OCI-LY1 (cell line): ENCODE data around the gene PMVK.

ENCODE experiments used
- H2AFZ ChIP-seq: fragments of 200-600 bp; sonication (generic), shearing (Covaris generic); 2 replicates; pipeline ENCODE4 v1.6.0; 2014; ENCODE audit warnings: antibody characterized with exemption, mild to moderate bottlenecking, low read length
- H3F3A ChIP-seq: fragments of 200-600 bp; sonication (generic), shearing (Covaris generic); 2 replicates; pipeline ENCODE4 v1.6.0; 2014; ENCODE audit warnings: mild to moderate bottlenecking, antibody characterized with exemption, low read length, moderate library complexity; ENCODE audit not compliant: insufficient read depth
- H3K27ac ChIP-seq: fragments of 200-600 bp; sonication (generic); 2 replicates; pipeline ENCODE4 v1.5.1; 2014; ENCODE audit warnings: low read length, mixed run types, mild to moderate bottlenecking, low read depth; ENCODE audit not compliant: poor library complexity, severe bottlenecking
- H3K27me3 ChIP-seq: fragments of 200-600 bp; sonication (generic); 2 replicates; pipeline ENCODE4 v1.6.0; 2014; ENCODE audit warnings: antibody characterized with exemption, mild to moderate bottlenecking, low read length, moderate library complexity; ENCODE audit not compliant: insufficient read depth
- H3K36me3 ChIP-seq: fragments of 200-600 bp; sonication (generic); 2 replicates; pipeline ENCODE4 v1.6.1; 2014; ENCODE audit warnings: mild to moderate bottlenecking, antibody characterized with exemption, low read length, moderate library complexity, mixed read lengths; ENCODE audit not compliant: insufficient read depth
- H3K4me1 ChIP-seq: fragments of 200-600 bp; sonication (generic); 2 replicates; pipeline ENCODE4 v1.5.1; 2014; ENCODE audit warnings: mild to moderate bottlenecking, low read length, moderate library complexity; ENCODE audit not compliant: insufficient read depth, severe bottlenecking
- H3K4me2 ChIP-seq: fragments of 200-600 bp; sonication (generic), shearing (Covaris generic); 2 replicates; pipeline ENCODE4 v1.6.1; 2014; ENCODE audit warnings: low read length
- H3K4me3 ChIP-seq: fragments of 200-600 bp; sonication (generic); 2 replicates; pipeline ENCODE4 v1.5.1; 2014; ENCODE audit warnings: low read length, low read depth, mild to moderate bottlenecking, mixed read lengths; ENCODE audit not compliant: poor library complexity, severe bottlenecking
- H3K79me2 ChIP-seq: fragments of 200-600 bp; shearing (Covaris generic); 2 replicates; pipeline ENCODE4 v1.6.1; 2016; ENCODE audit warnings: mixed run types, low read length, mixed read lengths; ENCODE audit not compliant: insufficient read depth
- H3K9ac ChIP-seq: fragments of 200-600 bp; sonication (generic), shearing (Covaris generic); 2 replicates; pipeline ENCODE4 v1.6.1; 2014; ENCODE audit warnings: mild to moderate bottlenecking, low read length, mixed read lengths
- H3K9me2 ChIP-seq: fragments of 200-600 bp; sonication (generic), shearing (Covaris generic); 2 replicates; pipeline ENCODE4 v1.6.1; 2014; ENCODE audit warnings: low read depth, mild to moderate bottlenecking, low read length, mixed read lengths
- H3K9me3 ChIP-seq: fragments of 200-600 bp; shearing (Covaris generic); 2 replicates; pipeline ENCODE4 v1.6.1; 2014; ENCODE audit warnings: low read length, mixed read lengths
- H4K20me1 ChIP-seq: fragments of 200-600 bp; sonication (generic), shearing (Covaris generic); 2 replicates; pipeline ENCODE4 v1.6.0; 2016; ENCODE audit warnings: mild to moderate bottlenecking, low read length; ENCODE audit not compliant: insufficient read depth
- EZH2 ChIP-seq: fragments of 200-600 bp; sonication (generic), shearing (Covaris generic); IDR thresholded peaks from 2 replicates; pipeline ENCODE4 v1.8.0; 2017; ENCODE audit warnings: borderline replicate concordance, mixed run types, mild to moderate bottlenecking, antibody characterized with exemption, low read length, moderate library complexity, mixed read lengths
- TF ChIP-seq, protein P1 (sequence below): fragments of 200-600 bp; sonication (generic), shearing (Covaris generic); IDR thresholded peaks from 2 replicates; pipeline ENCODE4 v1.5.1; 2017; ENCODE audit warnings: mild to moderate bottlenecking, antibody characterized with exemption, low read length, moderate library complexity, mixed read lengths

The PMVK gene

DNA sequence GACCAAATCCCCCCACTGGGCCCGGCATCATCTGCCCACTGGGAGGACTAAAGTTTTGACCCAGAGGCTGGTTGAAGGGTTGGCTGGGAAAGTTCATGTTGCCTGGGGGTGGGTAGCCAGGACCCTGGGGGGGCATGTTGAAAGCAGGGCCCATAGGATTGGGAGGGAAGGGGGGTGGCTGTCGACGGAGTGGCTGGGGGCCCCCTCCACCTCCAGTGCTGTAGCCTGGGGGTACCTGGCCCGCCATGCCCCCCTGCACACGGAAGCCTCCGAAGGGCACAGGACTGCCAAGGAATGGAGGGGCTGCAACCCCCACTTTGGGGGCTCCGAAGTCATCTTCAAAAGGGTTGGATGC, 22.9 kb upstream of the PMVK start:
- peaks cover 28% of the 10 kb centered on the region for H3K36me3 ChIP-seq
- peaks cover 54% of the 10 kb centered on the region for H3K4me1 ChIP-seq
- H3K4me3 ChIP-seq = no peak overlapping the region
- no peaks in the 10 kb centered on the region for H3K27me3 ChIP-seq
- no peaks in the 10 kb centered on the region for H4K20me1 ChIP-seq
- no peak overlapping the region for H2AFZ ChIP-seq
- H3K9me3 ChIP-seq = no peaks in the 10 kb centered on the region
- no peak overlapping the region for H3K4me2 ChIP-seq
- H3F3A ChIP-seq = no peaks in the 10 kb centered on the region
- H3K9me2 ChIP-seq = no peaks in the 10 kb centered on the region
- H3K79me2 ChIP-seq = peaks cover 5% of the 10 kb centered on the region; the same call in 1 of the 2 replicates
- TF ChIP-seq, protein P1, sequence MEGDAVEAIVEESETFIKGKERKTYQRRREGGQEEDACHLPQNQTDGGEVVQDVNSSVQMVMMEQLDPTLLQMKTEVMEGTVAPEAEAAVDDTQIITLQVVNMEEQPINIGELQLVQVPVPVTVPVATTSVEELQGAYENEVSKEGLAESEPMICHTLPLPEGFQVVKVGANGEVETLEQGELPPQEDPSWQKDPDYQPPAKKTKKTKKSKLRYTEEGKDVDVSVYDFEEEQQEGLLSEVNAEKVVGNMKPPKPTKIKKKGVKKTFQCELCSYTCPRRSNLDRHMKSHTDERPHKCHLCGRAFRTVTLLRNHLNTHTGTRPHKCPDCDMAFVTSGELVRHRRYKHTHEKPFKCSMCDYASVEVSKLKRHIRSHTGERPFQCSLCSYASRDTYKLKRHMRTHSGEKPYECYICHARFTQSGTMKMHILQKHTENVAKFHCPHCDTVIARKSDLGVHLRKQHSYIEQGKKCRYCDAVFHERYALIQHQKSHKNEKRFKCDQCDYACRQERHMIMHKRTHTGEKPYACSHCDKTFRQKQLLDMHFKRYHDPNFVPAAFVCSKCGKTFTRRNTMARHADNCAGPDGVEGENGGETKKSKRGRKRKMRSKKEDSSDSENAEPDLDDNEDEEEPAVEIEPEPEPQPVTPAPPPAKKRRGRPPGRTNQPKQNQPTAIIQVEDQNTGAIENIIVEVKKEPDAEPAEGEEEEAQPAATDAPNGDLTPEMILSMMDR = no peak
- no peak for TF ChIP-seq EZH2
- no peak overlapping the region for H3K9ac ChIP-seq
- H3K27ac ChIP-seq = no peak overlapping the region

DNA sequence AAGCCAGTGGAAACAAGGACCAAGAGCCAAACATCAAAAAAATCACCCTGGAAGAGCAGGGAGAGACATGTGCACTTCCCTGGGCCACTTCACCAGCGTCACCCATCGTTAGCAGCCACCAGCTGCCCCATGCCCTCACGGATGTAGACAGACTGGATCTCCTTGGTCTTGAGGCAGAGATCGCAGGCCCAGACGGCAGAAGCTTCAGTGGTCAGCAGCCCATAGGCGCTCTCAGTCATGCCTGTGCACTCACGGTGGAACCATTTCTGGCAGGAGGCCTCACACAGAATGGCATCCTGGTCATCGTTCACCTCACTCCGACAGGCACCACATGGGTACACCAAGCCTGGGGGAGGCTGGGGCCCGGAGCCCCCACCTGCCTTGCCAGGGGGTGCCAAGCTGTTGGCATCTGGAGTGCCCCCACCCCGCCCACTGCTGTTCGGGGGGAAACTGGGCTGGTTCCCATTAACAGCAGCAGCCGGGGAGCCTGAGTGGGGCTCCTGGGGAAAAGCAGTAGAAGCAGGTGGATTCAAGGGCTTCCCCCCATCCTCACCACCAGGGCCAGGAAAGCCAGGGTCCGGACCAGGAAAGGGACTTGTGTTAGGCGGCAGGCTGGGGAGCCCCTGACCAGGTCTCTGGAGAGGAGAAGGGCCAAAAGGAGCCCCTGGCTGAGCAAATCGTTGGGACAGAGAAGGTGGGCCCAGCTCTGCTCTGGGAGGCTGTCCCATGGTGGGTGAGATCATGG, 22.3 kb upstream of the PMVK start:
- no peak overlapping the region for H3K4me2 ChIP-seq
- H3K79me2 ChIP-seq = peaks cover 5% of the 10 kb centered on the region; the same call in 1 of the 2 replicates
- H3K4me3 ChIP-seq = no peak overlapping the region
- TF ChIP-seq EZH2 = no peak
- TF ChIP-seq, protein P1 = no peak
- H3K9me3 ChIP-seq = no peaks in the 10 kb centered on the region
- no peaks in the 10 kb centered on the region for H4K20me1 ChIP-seq
- H3K27ac ChIP-seq = no peak overlapping the region
- no peaks in the 10 kb centered on the region for H3F3A ChIP-seq
- no peaks in the 10 kb centered on the region for H3K9me2 ChIP-seq
- no peaks in the 10 kb centered on the region for H3K27me3 ChIP-seq
- peaks cover 25% of the 10 kb centered on the region for H3K36me3 ChIP-seq
- H3K9ac ChIP-seq = no peak overlapping the region
- H2AFZ ChIP-seq = no peak overlapping the region
- peaks cover 59% of the 10 kb centered on the region for H3K4me1 ChIP-seq

DNA sequence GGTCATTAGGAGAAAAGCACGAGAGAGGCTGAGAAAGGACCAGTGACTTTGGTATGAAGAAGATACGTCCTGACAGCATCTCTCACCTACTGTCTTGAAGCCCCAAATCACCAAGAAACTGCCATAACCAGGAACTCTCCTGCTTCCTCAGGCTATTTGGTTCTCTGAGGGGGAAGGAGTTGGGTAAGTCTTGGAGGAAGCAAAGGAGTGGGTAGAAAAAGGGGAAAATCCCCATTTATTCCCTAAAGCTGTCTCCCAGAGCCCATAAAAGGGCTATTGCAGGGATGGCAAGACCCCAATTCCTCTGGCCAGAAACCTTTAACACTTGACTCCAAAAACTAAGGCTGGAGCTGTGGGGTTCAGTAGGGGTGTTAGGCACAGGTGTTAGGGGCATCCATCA, 21.5 kb upstream of the PMVK start:
- H3K9me3 ChIP-seq = no peaks in the 10 kb centered on the region
- TF ChIP-seq, protein P1 = no peak
- TF ChIP-seq EZH2 = no peak

More for the DNA sequence above, 21.5 kb upstream of the PMVK start:
- peaks cover 17% of the 10 kb centered on the region for H3K36me3 ChIP-seq
- no peaks in the 10 kb centered on the region for H3F3A ChIP-seq
- no peak overlapping the region for H3K27ac ChIP-seq
- peaks cover 59% of the 10 kb centered on the region for H3K4me1 ChIP-seq
- H3K79me2 ChIP-seq = peaks cover 5% of the 10 kb centered on the region; the same call in 1 of the 2 replicates
- H2AFZ ChIP-seq = no peak overlapping the region
- H3K9me2 ChIP-seq = no peaks in the 10 kb centered on the region
- no peaks in the 10 kb centered on the region for H4K20me1 ChIP-seq
- H3K4me3 ChIP-seq = no peak overlapping the region
- H3K9ac ChIP-seq = no peak overlapping the region
- no peaks in the 10 kb centered on the region for H3K27me3 ChIP-seq
- no peak overlapping the region for H3K4me2 ChIP-seq
